Mesothelial cell of epicardium (in vitro differentiated cells): ENCODE results near the gene MAN1A1. TPM values are rescaled to one million over a fixed set of nuclear protein-coding genes. Genes with fewer than 3 reads are reported as not detected.
A peak's percentile ranks its signal among the peaks of the same experiment; 100 is the strongest.
"Not testable (repeated sequence)": the region's sequence is repeated elsewhere in the genome, so short reads cannot be mapped to it uniquely, and the experiment has no call there.

Experiments used
- DNase-seq, 2 experiments: peaks; one replicate each; pipeline ENCODE4 v3.0.0; 2021; ENCODE audit warnings: low spot score in 2 of 2; ENCODE audit not compliant: unreplicated experiment in 2 of 2
- H3K27ac Mint-ChIP-seq: 2 replicates; pipeline ENCODE4 v1.8.0; 2021; ENCODE audit warnings: mixed read lengths
- H3K27me3 Mint-ChIP-seq: 2 replicates; pipeline ENCODE4 v1.8.0; 2021; ENCODE audit warnings: low read depth, mixed read lengths
- H3K36me3 Mint-ChIP-seq: 2 replicates; pipeline ENCODE4 v1.8.0; 2021; ENCODE audit warnings: mixed read lengths
- H3K4me1 Mint-ChIP-seq: 2 replicates; pipeline ENCODE4 v1.8.0; 2021; ENCODE audit warnings: mixed read lengths
- H3K4me3 Mint-ChIP-seq: 2 replicates; pipeline ENCODE4 v1.8.0; 2021; ENCODE audit warnings: mild to moderate bottlenecking, moderate library complexity, mixed read lengths
- H3K9me3 Mint-ChIP-seq: 2 replicates; pipeline ENCODE4 v1.8.0; 2021; ENCODE audit warnings: mixed read lengths
- CTCF ChIP-seq: fragments of 200-600 bp; sonication (generic); IDR thresholded peaks from one replicate; pipeline ENCODE4 v1.5.0; 2021; ENCODE audit warnings: antibody characterized with exemption; ENCODE audit not compliant: unreplicated experiment
- total RNA-seq: library from RNA; stranded (reverse); gene quantifications from 3 replicates; pipeline ENCODE4 v1.2.1, GENCODE V29; 2021

The MAN1A1 gene
- total RNA-seq, 1 donor from 2014 or later, result 51.1 TPM

- Mint-ChIP-seq H3K9me3 (no peaks in the 10 kb centered on the region), H3K27ac (no peak overlapping the region), H3K36me3 (peaks cover 9% of the 10 kb centered on the region), H3K27me3 (no peaks in the 10 kb centered on the region), H3K4me1 (peaks cover 10% of the 10 kb centered on the region), H3K4me3 (no peak overlapping the region)
- no peak for DNase-seq
- no peak for TF ChIP-seq CTCF
Observed at GRCh38 chr6:119301429-119301828, 48.1 kb downstream of the MAN1A1 start.

- H3K9me3 Mint-ChIP-seq, result no peaks in the 10 kb centered on the region
- no peak for TF ChIP-seq CTCF
- H3K36me3 Mint-ChIP-seq, result peaks cover 5% of the 10 kb centered on the region
- H3K27ac Mint-ChIP-seq, result no peak overlapping the region
- peaks cover 10% of the 10 kb centered on the region for H3K4me1 Mint-ChIP-seq
- DNase-seq, result no peak
- H3K27me3 Mint-ChIP-seq, result no peaks in the 10 kb centered on the region
- H3K4me3 Mint-ChIP-seq, result no peak overlapping the region
Observed at GRCh38 chr6:119299694-119300093, 49.9 kb downstream of the MAN1A1 start.

- no peak overlapping the region for H3K27ac Mint-ChIP-seq
- no peaks in the 10 kb centered on the region for H3K27me3 Mint-ChIP-seq
- no peak for TF ChIP-seq CTCF
- no peak for DNase-seq
- no peak overlapping the region for H3K4me3 Mint-ChIP-seq
- no peaks in the 10 kb centered on the region for H3K9me3 Mint-ChIP-seq
- H3K36me3 Mint-ChIP-seq, result peaks cover 6% of the 10 kb centered on the region
- H3K4me1 Mint-ChIP-seq, result peaks cover 3% of the 10 kb centered on the region
Observed at GRCh38 chr6:119297049-119297448, 52.5 kb downstream of the MAN1A1 start.

GRCh38 chr6:119296036-119297035 is 53.2 kb downstream of the MAN1A1 start:
- peaks cover 9% of the 10 kb centered on the region for H3K36me3 Mint-ChIP-seq
- peaks cover 3% of the 10 kb centered on the region for H3K4me1 Mint-ChIP-seq

GRCh38 chr6:119294984-119295383 is 54.6 kb downstream of the MAN1A1 start:
- Mint-ChIP-seq H3K27ac (no peak overlapping the region), H3K36me3 (peaks cover 12% of the 10 kb centered on the region), H3K27me3 (no peaks in the 10 kb centered on the region), H3K4me1 (peaks cover 8% of the 10 kb centered on the region), H3K4me3 (no peak overlapping the region), H3K9me3 (peaks cover 7% of the 10 kb centered on the region)
- no peak for DNase-seq
- TF ChIP-seq CTCF, result no peak

More at GRCh38 chr6:119296036-119297035, 53.2 kb downstream of the MAN1A1 start:
- Mint-ChIP-seq H3K4me3 (no peak overlapping the region), H3K27ac (no peak overlapping the region), H3K27me3 (no peaks in the 10 kb centered on the region), H3K9me3 (peaks cover 3% of the 10 kb centered on the region)
- TF ChIP-seq CTCF, result no peak
- DNase-seq, result no peak

GRCh38 chr6:119291060-119291459 is 58.5 kb downstream of the MAN1A1 start:
- not testable (repeated sequence) for H3K27me3 Mint-ChIP-seq, H3K4me3 Mint-ChIP-seq, DNase-seq
- Mint-ChIP-seq H3K9me3 (peaks cover 13% of the 10 kb centered on the region), H3K4me1 (peaks cover 29% of the 10 kb centered on the region), H3K27ac (peak overlapping the region; percentile 35), H3K36me3 (peaks cover 20% of the 10 kb centered on the region)
